Jurkat, Clone E6-1 (cell line): ENCODE data around the gene ARCN1.
"Not testable (repeated sequence)": the region's sequence is repeated elsewhere in the genome, so short reads cannot be mapped to it uniquely, and the experiment has no call there.

ENCODE experiments used
- DNase-seq: peaks from one replicate; pipeline ENCODE4 v3.0.0-alpha.2; 2011; ENCODE audit warnings: low read depth, low spot score
- H3K4me3 ChIP-seq: 2 replicates; pipeline ENCODE4 v1.5.1; 2011; ENCODE audit warnings: mild to moderate bottlenecking, low read length, control low read depth, moderate library complexity

Gene ARCN1

GRCh38 chr11:118597556-118597955 is 25.3 kb downstream of the ARCN1 start:
- no peak overlapping the region for H3K4me3 ChIP-seq
- DNase-seq = no peak

GRCh38 chr11:118602331-118602730 is 30.1 kb downstream of the ARCN1 start:
- DNase-seq = no peak

GRCh38 chr11:118603709-118604108 is 31.5 kb downstream of the ARCN1 start:
- H3K4me3 ChIP-seq, DNase-seq: not testable (repeated sequence)

More at GRCh38 chr11:118602331-118602730, 30.1 kb downstream of the ARCN1 start:
- H3K4me3 ChIP-seq = no peak overlapping the region

GRCh38 chr11:118604566-118604965 is 32.4 kb downstream of the ARCN1 start:
- no peak for DNase-seq
- H3K4me3 ChIP-seq = no peak overlapping the region

DNA sequence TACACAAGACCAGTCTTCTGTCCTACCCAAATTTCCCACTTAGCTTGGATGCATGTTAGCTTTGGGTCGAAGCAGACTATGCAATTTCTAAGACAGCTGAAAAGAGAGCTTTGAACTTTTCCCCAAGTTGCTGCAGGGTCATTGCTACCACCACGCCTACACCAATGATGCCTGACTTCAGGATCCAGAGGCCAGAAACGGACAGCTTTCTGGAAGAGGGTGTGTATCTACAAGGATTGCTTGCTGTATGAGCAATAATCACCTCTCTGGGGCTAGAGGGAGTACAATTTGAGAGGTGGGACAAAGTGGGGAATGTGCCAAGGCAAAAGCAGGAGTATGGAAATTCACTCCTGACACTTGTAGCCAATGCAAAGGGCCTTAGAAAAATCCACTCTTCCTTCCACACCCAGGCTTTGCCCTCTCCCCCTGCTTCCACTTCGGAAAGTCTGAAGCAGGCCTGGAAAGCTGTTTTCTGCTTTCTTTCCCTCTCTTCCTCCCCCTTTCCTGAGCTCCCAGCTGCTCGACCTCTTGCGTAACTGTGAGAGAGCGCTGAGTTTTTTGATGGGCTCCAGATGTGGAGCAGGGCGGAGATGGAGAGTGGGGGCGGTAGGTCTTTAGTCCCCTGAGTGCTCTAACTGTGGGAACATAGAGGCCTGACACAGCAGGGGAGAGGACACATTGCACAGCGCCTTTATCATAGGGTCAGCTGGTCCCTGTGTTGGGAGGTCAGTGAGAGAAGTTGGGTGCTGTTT is 33.1 kb downstream of the ARCN1 start:
- no peak for DNase-seq
- no peak overlapping the region for H3K4me3 ChIP-seq

DNA sequence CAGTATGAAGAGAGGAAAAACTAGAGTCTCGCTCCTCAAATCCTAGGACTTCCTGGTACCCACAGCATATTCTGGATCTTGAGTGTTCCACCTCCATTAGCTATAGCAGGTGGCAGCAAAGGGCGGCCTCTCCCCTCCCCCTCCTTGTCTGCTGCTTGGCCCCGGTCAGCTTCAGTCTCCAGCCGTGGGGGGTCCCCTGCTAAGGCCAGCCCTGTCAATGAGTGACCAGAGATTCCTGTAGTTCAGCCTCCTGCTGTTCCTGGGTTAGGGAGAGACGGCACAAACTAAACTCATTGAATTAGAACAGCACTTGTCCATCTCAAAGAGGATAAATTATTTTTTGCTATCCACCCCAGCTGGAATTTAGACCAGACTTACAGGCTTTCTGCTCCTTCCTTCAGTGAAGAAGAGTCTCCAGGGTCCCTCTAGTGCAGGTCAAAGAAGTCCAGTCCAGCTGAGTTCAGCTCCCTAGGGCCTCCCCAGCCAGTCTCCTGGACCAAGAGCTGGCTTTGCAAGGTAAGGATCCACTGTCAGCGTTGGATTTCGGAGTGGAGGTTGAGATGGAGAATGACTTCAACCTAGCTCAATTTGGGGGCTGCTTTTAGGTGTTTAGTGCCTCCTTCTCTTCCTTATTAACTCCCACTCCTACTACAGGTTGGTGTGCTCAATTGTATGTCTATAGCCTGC is 34.1 kb downstream of the ARCN1 start:
- DNase-seq = no peak
- no peak overlapping the region for H3K4me3 ChIP-seq

DNA sequence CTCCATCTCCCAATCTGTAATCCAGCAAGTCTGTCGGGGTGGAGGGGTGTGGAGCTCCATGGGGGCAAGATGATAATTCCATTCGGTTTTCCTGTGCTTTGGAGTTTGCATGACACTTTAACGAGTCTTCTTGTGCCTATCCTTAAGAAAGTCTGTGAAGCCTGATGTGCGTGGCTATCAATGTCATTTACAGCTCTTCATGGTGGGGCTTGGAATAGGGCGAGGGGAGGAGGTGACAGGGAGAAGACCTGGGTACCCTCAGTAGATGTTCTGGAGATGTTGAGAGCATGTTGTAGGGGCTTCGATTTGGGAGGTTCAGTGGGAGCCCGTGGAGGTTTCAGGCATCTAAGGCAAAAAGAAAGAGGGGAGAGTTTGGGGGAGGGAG is 34.6 kb downstream of the ARCN1 start:
- no peak overlapping the region for H3K4me3 ChIP-seq
- no peak for DNase-seq

- peak within 1 kb of the TSS; percentile 36 for H3K4me3 ChIP-seq
- DNase-seq = no peak
Measured at GRCh38 chr11:118607401-118608359, 35.5 kb downstream of the ARCN1 start, which contains the start of gene PHLDB1. TSS of gene PHLDB1 (plus strand) at chr11:118607615. CDS start at chr11:118613837, 6,222 bp downstream.

DNA sequence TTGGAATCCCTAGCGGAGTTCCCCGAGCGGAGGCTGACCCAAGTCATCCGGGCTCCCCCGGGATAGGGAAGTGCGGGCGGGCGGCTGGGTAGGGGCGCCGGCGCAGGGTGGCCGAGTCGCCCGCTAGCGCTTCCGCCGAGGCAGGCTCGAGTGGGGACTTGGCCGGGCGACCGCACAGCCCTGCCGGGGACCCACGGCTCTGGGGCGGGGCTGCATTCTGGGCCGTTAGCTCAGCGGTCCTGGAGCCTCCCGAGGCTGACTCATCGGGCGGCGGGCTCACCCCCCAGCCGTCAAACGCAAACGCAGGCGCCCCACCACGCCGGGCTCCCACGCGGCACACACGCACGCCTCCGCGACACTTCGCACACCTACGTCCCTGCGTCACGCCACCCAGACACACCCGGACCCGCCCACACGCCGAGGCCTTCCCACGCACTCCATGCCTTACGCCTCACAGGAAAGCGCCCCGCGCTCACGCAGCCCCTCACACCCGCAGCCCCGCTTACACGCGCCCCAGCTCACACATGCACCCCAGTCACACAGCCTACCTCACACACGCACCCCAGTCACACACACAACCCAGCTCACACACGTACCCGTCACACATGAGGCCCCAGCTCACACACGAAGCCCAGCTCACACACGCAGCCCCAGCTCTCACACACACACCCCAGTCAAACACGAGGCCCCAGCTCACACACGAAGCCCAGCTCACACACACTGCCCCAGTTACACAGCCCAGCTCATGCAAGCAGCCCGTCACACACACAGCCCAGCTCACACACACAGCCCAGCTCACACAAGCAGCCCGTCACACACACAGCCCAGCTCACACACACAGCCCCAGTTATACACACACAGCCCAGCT is 36.4 kb downstream of the ARCN1 start:
- no peak for DNase-seq
- H3K4me3 ChIP-seq = peak overlapping the region; percentile 36

DNA sequence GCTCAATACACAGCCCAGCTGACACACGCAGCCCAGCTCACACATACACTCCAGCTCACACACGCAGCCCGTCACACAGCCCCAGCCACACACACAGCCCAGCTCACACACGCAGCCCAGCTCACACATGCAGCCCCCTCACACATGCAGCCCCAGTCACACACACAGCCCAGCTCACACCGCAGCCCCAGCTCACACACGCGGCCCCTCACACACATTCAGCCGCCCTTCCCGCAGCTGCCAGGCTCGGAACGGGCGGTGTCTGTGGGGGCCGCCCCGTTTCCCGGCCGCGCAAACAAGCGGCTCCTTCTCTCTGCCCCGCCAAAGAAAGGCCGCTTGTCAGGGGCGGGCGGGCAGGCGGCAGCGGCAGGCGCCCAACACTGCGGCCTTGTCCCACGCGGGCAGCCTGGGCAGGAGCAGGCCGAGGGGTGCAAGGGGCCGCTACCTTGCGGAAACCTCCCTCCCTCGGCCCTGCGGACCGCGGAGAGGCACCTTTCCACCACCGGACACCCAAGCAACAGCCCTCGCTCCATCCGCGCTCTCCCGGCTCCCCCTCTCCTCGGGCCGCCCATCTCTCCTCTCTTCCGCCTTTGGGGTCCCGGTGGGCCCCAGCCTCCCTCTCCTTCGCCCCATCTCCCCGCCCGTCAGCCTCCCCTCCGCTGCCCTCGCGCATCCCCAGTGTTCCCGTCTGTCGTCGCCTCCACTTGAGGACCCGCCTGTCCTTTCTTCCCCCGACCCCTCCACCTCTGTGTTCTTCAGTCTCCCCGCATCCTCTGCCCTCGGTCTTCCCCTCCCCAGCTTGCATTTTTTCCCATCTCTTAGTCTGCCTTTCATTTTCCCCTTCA is 37.4 kb downstream of the ARCN1 start:
- no peak for DNase-seq
- H3K4me3 ChIP-seq = no peak overlapping the region

DNA sequence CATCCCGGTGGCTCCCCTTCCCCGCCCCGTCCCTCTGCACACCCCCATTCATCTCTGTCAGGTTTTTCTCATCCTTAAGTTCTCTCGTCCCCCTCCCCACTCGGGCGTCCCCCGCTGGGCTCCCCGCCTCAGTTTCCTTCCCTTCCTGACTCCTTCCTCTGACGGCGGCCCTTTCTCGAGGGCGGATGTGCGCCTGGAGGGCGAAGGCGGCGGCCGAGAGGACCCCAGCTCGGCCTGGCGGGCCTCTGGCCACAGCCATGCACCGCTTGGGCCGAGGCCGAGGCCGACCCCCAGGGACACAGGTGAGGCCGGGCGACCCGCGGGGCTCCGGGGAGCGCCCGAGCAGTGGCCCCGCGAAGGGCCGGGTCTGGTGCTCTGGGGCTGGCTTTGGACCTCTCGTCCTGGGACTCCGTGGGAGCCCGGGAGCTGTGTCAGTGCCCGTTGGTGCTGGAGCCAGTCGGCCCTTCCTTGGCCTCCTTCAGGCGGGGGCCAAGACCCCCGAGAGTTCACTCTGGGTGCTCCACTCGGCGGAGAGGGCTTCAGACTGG is 38.1 kb downstream of the ARCN1 start:
- DNase-seq = no peak
- no peak overlapping the region for H3K4me3 ChIP-seq

DNA sequence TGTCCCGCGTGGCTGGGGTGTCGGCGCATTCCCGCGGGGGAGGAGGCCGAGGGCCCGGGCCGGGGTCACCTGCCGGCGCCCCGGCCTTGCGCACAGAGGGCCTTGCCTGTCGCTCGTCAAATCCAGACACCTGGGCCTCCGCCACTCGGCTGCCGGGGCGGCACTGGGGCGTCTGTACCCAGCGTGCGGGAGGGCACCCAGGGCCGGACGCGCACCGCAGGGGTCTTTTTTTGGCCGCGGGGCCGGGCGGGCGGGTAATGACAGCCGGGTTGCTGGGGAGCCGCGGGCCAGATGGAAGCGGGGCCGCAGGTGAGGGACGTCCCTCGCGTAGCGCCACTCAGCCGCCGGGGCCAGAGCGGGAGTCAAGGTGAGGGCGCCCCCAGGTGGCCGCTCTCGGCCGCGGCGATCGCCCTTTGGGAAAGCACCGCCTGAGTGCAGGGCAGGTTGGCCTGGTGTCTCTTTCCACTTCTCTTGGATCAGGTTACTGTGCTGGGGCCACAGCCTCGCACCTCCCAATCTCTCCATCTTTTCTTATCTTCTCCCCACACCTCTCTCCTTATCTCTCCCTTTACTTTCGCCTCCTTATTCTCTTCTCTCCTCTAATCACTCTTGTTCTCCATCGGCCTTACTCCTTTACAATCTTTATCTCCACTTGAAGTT is 38.7 kb downstream of the ARCN1 start:
- H3K4me3 ChIP-seq = no peak overlapping the region
- no peak for DNase-seq

GRCh38 chr11:118611433-118611795 is 39.2 kb downstream of the ARCN1 start:
- not testable (repeated sequence) for H3K4me3 ChIP-seq, DNase-seq

DNA sequence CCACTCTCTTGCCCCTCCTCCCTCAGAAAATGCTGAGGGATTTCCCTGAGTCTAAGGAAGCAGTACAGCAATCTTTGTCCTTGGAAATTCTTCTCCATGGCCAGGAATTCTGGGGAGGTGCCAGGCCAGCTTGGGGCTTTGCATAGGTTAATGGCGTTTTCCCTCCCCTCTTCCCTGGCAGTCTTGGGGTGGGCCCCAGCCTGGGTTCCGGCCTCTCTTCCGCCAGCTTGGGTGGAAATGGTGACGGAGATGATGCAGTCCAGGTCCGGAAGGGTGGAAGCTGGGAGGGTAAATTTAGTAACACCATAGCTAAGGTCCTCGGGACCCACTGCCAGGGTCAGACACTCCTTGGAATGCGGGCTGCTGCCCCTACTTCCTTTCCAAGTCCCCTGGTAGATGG is 40.2 kb downstream of the ARCN1 start:
- H3K4me3 ChIP-seq = no peak overlapping the region
- no peak for DNase-seq

- DNase-seq = no peak
- no peak overlapping the region for H3K4me3 ChIP-seq
Measured at GRCh38 chr11:118614511-118614910, 42.3 kb downstream of the ARCN1 start.

DNA sequence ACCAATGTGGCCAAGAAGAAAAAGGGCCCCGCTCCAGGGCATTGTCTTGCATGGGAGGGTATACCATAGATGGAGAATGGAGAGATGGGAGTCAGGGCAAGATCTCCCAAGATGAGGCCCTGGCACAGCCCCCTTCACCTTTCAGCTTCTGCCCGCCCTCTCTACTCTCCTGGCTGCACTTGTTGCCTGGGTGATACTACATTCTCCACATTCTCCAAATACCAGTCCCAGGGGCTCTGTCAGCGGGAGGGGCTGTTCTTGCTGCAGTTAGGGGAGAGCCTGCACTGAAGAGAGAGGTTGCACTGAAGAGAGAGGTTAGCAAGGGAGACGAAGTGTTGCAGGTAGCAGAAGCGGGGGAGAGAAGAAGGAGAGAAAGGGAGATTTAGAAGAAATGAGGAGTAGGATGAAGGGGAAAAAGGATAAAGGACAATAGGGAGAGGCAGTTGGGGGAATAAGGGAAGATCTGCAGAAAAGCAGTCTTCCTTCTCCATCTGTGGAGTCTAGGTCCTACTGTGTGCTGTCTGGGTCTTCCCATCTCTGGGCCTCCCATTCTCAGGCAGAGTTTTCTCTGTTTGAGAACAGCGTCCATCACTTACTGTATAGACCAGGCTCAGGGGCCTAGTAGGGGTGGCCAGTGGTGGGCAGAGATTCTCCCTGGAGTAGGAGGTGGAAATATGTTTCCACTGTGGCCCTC is 43.2 kb downstream of the ARCN1 start:
- no peak for DNase-seq
- H3K4me3 ChIP-seq = no peak overlapping the region

DNA sequence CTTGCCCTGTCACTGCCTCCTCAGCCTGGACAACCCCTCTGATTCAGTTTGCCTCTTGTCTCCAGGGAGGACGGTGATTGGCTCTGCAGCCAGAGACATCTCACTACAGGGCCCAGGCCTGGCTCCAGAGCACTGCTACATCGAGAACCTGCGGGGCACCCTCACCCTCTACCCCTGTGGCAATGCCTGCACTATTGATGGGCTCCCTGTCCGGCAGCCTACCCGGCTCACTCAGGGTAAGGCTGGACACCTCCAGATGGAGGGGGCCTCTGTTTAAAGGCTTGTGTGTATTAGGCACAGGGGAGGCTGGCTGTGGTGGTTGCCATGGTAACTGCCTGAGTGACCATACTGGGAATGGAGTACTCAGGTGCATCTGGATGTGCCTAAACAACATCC is 43.8 kb downstream of the ARCN1 start:
- DNase-seq = no peak
- no peak overlapping the region for H3K4me3 ChIP-seq
